Measurements from ENCODE around the gene ZBTB47. TPM values are rescaled to one million over a fixed set of nuclear protein-coding genes. Genes with fewer than 3 reads are reported as not detected.

Gene ZBTB47
- total and polyA plus RNA-seq, 2 experiments from 2014 or later: 0.48 to 2.8 TPM

GRCh38 chr3:42639192-42639591 is 14.3 kb upstream of the ZBTB47 start:
- Histone ChIP-seq H3K27me3 (ENCODE audit: insufficient read depth) (no peaks in the 10 kb centered on the region), H3K27ac (ENCODE audit: low read depth) (peak overlapping the region; percentile 32; the same call in 1 of the 2 replicates), H3K4me1 (ENCODE audit: insufficient read depth) (no peaks in the 10 kb centered on the region), H4K20me1 (replicated peaks; ENCODE audit: insufficient read depth) (peaks cover 12% of the 10 kb centered on the region; the same call in 1 of the 2 replicates), H3K4me2 (no peak overlapping the region), H3K79me2 (replicated peaks; ENCODE audit: insufficient read depth) (peaks cover 11% of the 10 kb centered on the region; the same call in 1 of the 2 replicates), H3K9me2 (ENCODE audit: insufficient read depth) (no peaks in the 10 kb centered on the region), H3F3A (replicated peaks; ENCODE audit: low read depth) (peaks cover 4% of the 10 kb centered on the region; the same call in 1 of the 2 replicates), H3K4me3 (no peak overlapping the region), H3K36me3 (ENCODE audit: insufficient read depth) (peaks cover 87% of the 10 kb centered on the region), H2AFZ (no peak overlapping the region)
- H3K4me1 Mint-ChIP-seq: no peaks in the 10 kb centered on the region
- TF ChIP-seq EZH2 (IDR thresholded peaks at IDR 0.05; ENCODE audit: low read depth, unreplicated experiment) (no peak), CTCF (conservative IDR thresholded peaks at IDR 0.05; ENCODE audit: low read depth in 2 of 2) (no peak), STAT1 (IDR thresholded peaks at IDR 0.05; ENCODE audit: unreplicated experiment) (no peak), NANOG (IDR thresholded peaks at IDR 0.05; ENCODE audit: borderline replicate concordance) (no peak), JUNB (IDR thresholded peaks at IDR 0.05; ENCODE audit: unreplicated experiment) (no peak)
- TF ChIP-seq, protein P1, sequence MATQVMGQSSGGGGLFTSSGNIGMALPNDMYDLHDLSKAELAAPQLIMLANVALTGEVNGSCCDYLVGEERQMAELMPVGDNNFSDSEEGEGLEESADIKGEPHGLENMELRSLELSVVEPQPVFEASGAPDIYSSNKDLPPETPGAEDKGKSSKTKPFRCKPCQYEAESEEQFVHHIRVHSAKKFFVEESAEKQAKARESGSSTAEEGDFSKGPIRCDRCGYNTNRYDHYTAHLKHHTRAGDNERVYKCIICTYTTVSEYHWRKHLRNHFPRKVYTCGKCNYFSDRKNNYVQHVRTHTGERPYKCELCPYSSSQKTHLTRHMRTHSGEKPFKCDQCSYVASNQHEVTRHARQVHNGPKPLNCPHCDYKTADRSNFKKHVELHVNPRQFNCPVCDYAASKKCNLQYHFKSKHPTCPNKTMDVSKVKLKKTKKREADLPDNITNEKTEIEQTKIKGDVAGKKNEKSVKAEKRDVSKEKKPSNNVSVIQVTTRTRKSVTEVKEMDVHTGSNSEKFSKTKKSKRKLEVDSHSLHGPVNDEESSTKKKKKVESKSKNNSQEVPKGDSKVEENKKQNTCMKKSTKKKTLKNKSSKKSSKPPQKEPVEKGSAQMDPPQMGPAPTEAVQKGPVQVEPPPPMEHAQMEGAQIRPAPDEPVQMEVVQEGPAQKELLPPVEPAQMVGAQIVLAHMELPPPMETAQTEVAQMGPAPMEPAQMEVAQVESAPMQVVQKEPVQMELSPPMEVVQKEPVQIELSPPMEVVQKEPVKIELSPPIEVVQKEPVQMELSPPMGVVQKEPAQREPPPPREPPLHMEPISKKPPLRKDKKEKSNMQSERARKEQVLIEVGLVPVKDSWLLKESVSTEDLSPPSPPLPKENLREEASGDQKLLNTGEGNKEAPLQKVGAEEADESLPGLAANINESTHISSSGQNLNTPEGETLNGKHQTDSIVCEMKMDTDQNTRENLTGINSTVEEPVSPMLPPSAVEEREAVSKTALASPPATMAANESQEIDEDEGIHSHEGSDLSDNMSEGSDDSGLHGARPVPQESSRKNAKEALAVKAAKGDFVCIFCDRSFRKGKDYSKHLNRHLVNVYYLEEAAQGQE (IDR thresholded peaks at IDR 0.05; ENCODE audit: unreplicated experiment): no peak
- DNase-seq (ENCODE audit: low spot score) (no peak), ATAC-seq (no peak)
- H3K27ac Mint-ChIP-seq: no peak overlapping the region
- no peaks in the 10 kb centered on the region; the same call in 2 of the 3 replicates for H3K9me3 Mint-ChIP-seq
- no peaks in the 10 kb centered on the region for H3K27me3 Mint-ChIP-seq (ENCODE audit: insufficient read depth, low read depth, poor library complexity)
- H3K4me3 Mint-ChIP-seq: no peak overlapping the region
- H3K36me3 Mint-ChIP-seq (ENCODE audit: low read depth): peaks cover 45% of the 10 kb centered on the region

- peaks cover 49% of the 10 kb centered on the region for H3K36me3 Mint-ChIP-seq (ENCODE audit: low read depth)
- no peaks in the 10 kb centered on the region; the same call in 2 of the 3 replicates for H3K9me3 Mint-ChIP-seq
- H2AFZ ChIP-seq: no peak overlapping the region
- no peaks in the 10 kb centered on the region for H3K27me3 Mint-ChIP-seq (ENCODE audit: insufficient read depth, low read depth, poor library complexity)
- H3K27ac Mint-ChIP-seq: no peak overlapping the region
- peaks cover 12% of the 10 kb centered on the region; the same call in 1 of the 2 replicates for H4K20me1 ChIP-seq (replicated peaks; ENCODE audit: insufficient read depth)
- no peaks in the 10 kb centered on the region for H3K4me1 ChIP-seq (ENCODE audit: insufficient read depth)
- DNase-seq (ENCODE audit: low spot score) (no peak), ATAC-seq (no peak)
- H3K4me2 ChIP-seq: no peak overlapping the region
- H3K27me3 ChIP-seq (ENCODE audit: insufficient read depth): no peaks in the 10 kb centered on the region
- H3K27ac ChIP-seq (ENCODE audit: low read depth): no peak overlapping the region
- peaks cover 4% of the 10 kb centered on the region; the same call in 1 of the 2 replicates for H3F3A ChIP-seq (replicated peaks; ENCODE audit: low read depth)
- H3K4me3 Mint-ChIP-seq: no peak overlapping the region
- H3K36me3 ChIP-seq (ENCODE audit: insufficient read depth): peaks cover 86% of the 10 kb centered on the region
- no peaks in the 10 kb centered on the region for H3K9me2 ChIP-seq (ENCODE audit: insufficient read depth)
- no peaks in the 10 kb centered on the region for H3K4me1 Mint-ChIP-seq
- H3K79me2 ChIP-seq (replicated peaks; ENCODE audit: insufficient read depth): peaks cover 11% of the 10 kb centered on the region; the same call in 1 of the 2 replicates
- H3K4me3 ChIP-seq: no peak overlapping the region
- TF ChIP-seq NANOG (IDR thresholded peaks at IDR 0.05; ENCODE audit: borderline replicate concordance) (no peak), POLR2AphosphoS5 (IDR thresholded peaks at IDR 0.05; ENCODE audit: low read depth) (no peak), CTCF (conservative IDR thresholded peaks at IDR 0.05; ENCODE audit: low read depth in 2 of 2) (no peak)
Observed at GRCh38 chr3:42640129-42640528, 13.4 kb upstream of the ZBTB47 start.
